Stimulated activated naive B cell treated with anti-CD40 and anti-IgM and Interleukin-4, amounts not matched to agents 10 μg/mL and 1 μg/mL and 100 μg/mL, for 72 hours (primary cell): ENCODE results near the gene CYP3A4.

Experiments used
- ATAC-seq, 2 donors: fragments of 150-1000 bp; cut with Tn5 transposase; replicated peaks; 2 replicates each; pipeline ENCODE4 v1.10.0; 2021; ENCODE audit warnings: moderate library complexity in 1 of 2
- DNase-seq: peaks from one replicate; pipeline ENCODE4 v3.0.0; 2021
- H3K27ac Mint-ChIP-seq: one replicate; pipeline ENCODE4 v1.8.0; 2022; ENCODE audit warnings: mild to moderate bottlenecking, mixed read lengths
- H3K27me3 Mint-ChIP-seq, 2 donors: one replicate each; pipeline ENCODE4 v1.8.0; 2022; ENCODE audit warnings: mixed read lengths in 2 of 2
- H3K36me3 Mint-ChIP-seq, 2 donors: one replicate each; pipeline ENCODE4 v1.8.0; 2022; ENCODE audit warnings: mixed read lengths in 2 of 2, mild to moderate bottlenecking in 1 of 2
- H3K4me1 Mint-ChIP-seq, 2 donors: one replicate each; pipeline ENCODE4 v1.8.0; 2022; ENCODE audit warnings: mixed read lengths in 2 of 2, mild to moderate bottlenecking in 1 of 2
- H3K4me3 Mint-ChIP-seq, 2 donors: one replicate each; pipeline ENCODE4 v1.8.0; 2022; ENCODE audit warnings: mild to moderate bottlenecking in 2 of 2, mixed read lengths in 2 of 2, moderate library complexity in 1 of 2
- H3K9me3 Mint-ChIP-seq, 2 donors: one replicate each; pipeline ENCODE4 v1.8.0; 2022; ENCODE audit warnings: mixed read lengths in 2 of 2, mild to moderate bottlenecking in 1 of 2

The CYP3A4 gene

DNA sequence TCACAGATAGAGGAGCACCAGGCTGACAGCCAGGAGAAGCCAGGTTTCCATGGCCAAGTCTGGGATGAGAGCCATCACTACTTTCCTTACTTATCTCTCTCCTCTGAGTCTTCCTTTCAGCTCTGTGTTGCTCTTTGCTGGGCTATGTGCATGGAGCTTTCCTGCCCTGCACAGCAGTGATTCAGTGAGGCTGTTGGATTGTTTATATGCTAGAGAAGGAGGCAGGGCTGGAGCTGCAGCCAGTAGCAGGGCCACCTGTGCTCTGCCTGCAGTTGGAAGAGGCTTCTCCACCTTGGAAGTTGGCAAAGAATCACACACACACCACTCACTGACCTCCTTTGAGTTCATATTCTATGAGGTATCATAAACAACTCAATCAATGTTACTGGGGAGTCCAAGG is at the start of gene CYP3A4:
CYP3A4 (minus strand) TSS at position 178 of the 400 bp plus-strand sequence; CDS start at position 75, 103 bp downstream.
- no peak within 1 kb of the TSS for H3K4me3 Mint-ChIP-seq
- DNase-seq (no peak), ATAC-seq (no peak)
- H3K36me3 Mint-ChIP-seq, result no peaks in the 10 kb centered on the region
- H3K27me3 Mint-ChIP-seq, result peaks cover 57 to 72% of the 10 kb centered on the region in 2 donors
- H3K4me1 Mint-ChIP-seq, result no peaks in the 10 kb centered on the region
- no peak within 1 kb of the TSS for H3K27ac Mint-ChIP-seq
- H3K9me3 Mint-ChIP-seq, result peaks cover 0 to 1% of the 10 kb centered on the region in 2 donors

DNA sequence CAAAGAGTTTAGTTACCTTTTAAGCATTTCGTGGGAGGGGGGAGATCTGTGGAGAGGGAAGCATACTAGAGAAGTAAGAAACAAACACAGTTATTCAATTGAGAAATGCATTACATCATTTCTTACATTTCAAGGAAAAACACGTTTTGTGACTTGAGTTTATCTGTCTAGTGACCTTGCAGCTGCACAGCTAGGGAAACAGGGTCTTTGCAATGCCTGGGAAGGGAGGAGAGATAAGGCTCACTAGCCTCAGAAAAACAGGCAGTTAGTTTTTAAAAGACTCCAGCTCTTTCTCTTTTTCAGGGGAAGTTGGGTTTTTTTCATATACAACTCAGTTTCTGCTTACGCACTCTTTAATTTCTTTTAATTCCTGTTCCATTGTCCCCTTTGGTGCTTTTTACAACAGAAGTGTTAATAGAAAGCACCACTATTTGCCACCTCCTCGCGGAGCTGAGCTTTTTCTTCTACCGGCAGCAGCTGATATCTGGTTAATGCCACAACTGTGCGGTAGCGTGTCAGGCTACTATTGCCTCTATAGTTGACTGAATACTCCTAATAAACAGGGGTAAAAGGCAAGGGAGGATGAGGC is 49.4 kb upstream of the CYP3A4 start:
- Mint-ChIP-seq H3K4me1 (peaks cover 3 to 8% of the 10 kb centered on the region in 2 donors), H3K27me3 (peaks cover 25 to 32% of the 10 kb centered on the region in 2 donors), H3K9me3 (no peaks in the 10 kb centered on the region), H3K36me3 (no peaks in the 10 kb centered on the region), H3K27ac (no peak overlapping the region), H3K4me3 (no peak overlapping the region)
- ATAC-seq (no peak), DNase-seq (no peak)

DNA sequence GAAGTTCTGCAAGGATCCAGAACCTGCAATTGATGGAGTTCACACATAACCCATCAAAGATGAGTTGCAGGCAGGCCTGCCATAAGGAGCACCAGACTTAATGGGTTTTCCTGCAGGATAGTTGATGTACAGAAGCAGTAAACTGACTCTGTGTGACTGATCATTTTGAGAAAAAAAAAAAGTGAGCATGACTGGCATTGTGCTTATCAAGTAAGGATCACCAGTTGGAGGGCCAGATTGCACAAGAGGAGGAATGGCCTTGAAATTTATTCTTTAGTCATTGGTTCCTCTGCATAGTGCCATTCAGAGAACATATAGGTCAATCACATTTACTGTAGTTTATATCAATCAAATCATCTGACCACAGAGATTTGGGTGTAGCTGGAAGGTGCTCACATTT is 47.6 kb upstream of the CYP3A4 start:
- Mint-ChIP-seq H3K4me3 (no peak overlapping the region), H3K27ac (no peak overlapping the region), H3K4me1 (no peaks in the 10 kb centered on the region), H3K9me3 (no peaks in the 10 kb centered on the region), H3K36me3 (no peaks in the 10 kb centered on the region), H3K27me3 (peaks cover 35 to 39% of the 10 kb centered on the region in 2 donors)
- no peak for ATAC-seq
- no peak for DNase-seq

DNA sequence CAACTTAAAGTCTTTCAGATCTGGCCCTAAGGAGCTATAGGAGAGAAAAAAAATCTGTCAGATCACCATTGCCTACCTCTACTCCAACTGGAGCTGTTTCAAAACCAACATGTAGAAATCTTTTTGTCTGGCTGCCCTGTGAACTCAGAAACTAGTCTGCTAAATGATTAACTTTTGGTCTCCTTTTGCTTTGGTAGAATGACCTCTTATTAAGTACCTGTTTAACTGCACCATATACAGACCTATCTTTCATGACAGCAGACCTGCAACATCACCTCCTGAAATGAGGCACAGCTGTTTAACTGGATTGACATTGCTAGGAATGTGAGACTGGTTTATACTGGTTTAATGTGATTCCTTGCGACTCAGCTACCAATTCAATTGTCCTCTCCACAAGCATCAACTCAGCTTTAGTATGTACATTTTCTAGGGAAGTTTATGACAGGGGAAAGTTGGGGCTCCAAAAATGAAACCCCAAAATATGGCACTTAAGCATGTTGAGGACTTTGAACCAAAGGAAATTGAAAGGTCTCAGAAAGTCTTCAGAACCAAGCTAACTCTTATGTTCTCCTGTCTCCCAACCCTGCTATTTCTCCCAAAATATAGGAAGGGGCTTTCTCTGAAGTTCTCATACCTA is 45.7 kb upstream of the CYP3A4 start:
- ATAC-seq (no peak), DNase-seq (no peak)
- Mint-ChIP-seq H3K27ac (no peak overlapping the region), H3K4me3 (no peak overlapping the region), H3K4me1 (no peaks in the 10 kb centered on the region), H3K9me3 (no peaks in the 10 kb centered on the region), H3K36me3 (no peaks in the 10 kb centered on the region), H3K27me3 (peaks cover 39 to 40% of the 10 kb centered on the region in 2 donors)

DNA sequence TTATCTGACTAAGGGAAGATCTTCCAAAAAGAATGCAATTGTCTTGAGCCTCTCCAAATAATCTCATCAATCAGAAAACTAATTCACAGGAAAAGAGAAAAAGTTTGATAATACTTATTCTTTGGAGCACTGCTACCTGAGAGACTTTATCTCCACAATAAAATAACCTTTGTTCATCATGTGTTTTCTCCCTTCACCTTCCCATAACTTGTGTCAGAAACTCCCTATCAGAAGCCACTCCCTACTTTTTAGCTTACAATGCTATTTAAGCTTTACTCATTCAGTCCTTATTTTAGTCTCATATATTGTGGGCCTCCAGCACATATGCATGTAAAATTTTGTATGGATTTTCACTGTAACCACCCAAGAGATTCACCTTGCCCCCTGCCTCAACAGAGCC is 44.8 kb upstream of the CYP3A4 start:
- Mint-ChIP-seq H3K4me1 (no peaks in the 10 kb centered on the region), H3K27me3 (peaks cover 40 to 41% of the 10 kb centered on the region in 2 donors), H3K36me3 (no peaks in the 10 kb centered on the region), H3K9me3 (no peaks in the 10 kb centered on the region), H3K27ac (no peak overlapping the region), H3K4me3 (no peak overlapping the region)
- ATAC-seq (no peak), DNase-seq (no peak)

DNA sequence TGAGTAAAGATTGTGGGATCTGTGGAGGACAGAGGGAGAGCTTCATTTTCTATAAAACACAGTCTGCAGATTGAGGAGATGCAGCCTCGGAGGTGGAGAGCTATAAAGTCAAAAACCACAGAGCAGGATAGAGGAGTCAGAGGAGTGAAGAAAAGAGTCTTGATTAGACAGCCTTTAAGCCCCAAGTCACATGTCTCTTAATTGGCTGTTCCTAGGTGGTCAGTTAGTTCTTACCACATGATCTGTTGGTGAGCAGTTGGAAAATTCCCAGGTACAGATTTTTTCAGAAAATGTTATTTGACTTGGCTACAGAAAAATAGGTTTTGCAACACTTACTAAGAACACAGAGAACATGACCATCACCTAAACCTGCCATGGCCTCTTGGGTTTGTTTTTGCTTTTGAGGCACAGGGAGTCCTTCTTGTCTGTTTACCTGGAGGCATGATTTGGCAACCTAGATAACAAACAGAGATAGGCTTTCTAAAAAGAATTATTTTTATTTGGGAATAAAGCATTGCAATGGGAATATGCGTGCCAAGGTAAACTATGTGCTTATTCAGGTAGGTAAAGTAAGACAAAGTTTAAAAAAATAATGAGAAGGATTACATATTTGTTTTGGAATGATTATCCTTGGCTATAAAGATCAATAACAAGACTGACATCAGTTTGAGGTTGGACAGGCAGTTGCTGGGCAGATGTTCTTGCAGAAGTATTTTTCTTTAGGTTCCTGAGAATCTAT is 43.2 kb upstream of the CYP3A4 start:
- Mint-ChIP-seq H3K4me1 (no peaks in the 10 kb centered on the region), H3K9me3 (no peaks in the 10 kb centered on the region), H3K4me3 (no peak overlapping the region), H3K36me3 (no peaks in the 10 kb centered on the region), H3K27ac (no peak overlapping the region), H3K27me3 (peaks cover 39 to 46% of the 10 kb centered on the region in 2 donors)
- DNase-seq (no peak), ATAC-seq (no peak)

DNA sequence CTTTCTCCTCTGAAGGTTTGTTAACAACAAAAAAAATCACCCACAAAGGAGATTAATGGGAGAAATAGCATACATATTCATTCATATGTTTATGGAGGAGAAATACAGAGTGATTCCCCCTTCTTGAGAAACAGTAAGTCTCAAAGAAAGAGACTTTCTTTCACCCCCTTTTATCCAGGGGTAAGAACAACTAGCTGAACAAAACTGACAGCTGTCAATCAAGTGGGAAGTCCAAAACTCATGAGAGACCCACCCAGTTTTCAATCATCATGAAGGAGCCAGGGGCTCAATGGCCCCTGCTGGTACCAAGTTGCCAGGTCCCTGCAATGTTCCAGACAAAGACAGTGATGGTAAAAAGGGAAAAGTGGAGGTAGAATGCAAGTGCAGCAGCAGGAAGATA is 41.9 kb upstream of the CYP3A4 start:
- DNase-seq (no peak), ATAC-seq (no peak)
- peaks cover 48% of the 10 kb centered on the region in 2 donors for H3K27me3 Mint-ChIP-seq
- H3K9me3 Mint-ChIP-seq, result no peaks in the 10 kb centered on the region
- no peaks in the 10 kb centered on the region for H3K36me3 Mint-ChIP-seq
- H3K4me3 Mint-ChIP-seq, result no peak overlapping the region
- no peaks in the 10 kb centered on the region for H3K4me1 Mint-ChIP-seq
- no peak overlapping the region for H3K27ac Mint-ChIP-seq

DNA sequence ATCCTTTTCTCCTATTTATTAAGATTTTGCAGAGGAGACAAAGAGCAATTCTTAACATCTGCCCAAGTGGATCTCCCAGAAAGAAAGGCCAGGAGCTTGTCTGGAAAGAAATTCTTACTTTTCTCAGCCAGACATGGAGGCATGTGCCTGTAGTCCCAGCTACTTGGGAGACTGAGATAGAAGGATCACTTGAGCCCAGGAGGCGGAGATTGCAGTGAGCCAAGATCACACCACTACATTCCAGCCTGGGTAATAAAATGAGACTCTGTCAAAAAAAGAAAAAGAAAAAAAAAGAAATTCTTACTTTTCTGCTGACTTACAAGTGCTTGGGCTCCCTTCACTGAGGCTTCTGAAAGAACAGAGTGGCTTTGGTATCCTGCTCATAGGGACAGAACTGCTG is 41.5 kb upstream of the CYP3A4 start:
- Mint-ChIP-seq H3K36me3 (no peaks in the 10 kb centered on the region), H3K9me3 (no peaks in the 10 kb centered on the region), H3K27ac (no peak overlapping the region), H3K4me1 (no peaks in the 10 kb centered on the region), H3K4me3 (no peak overlapping the region), H3K27me3 (peaks cover 46 to 48% of the 10 kb centered on the region in 2 donors)
- no peak for DNase-seq
- ATAC-seq, result no peak

DNA sequence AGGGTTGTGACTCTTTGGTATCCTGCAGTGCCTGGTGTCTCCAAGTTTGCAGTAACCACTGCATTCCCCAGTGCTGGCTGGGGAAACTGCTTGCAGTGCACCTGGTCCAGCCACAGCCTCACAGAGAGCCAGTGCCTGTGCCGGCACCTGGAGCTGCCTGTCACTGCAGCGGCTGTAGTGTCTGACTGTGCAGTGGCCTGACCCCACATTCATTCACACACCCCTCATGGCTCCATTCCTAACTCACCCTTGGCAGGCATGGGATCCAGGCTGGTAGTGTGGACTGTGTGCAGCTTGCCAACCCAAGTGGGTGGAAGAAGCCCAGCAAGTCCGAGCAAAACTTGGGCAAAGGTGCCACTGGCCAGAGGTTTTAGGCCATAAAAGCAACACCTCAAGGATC is 40.1 kb upstream of the CYP3A4 start:
- Mint-ChIP-seq H3K4me1 (no peaks in the 10 kb centered on the region), H3K9me3 (no peaks in the 10 kb centered on the region), H3K27me3 (peaks cover 45 to 49% of the 10 kb centered on the region in 2 donors), H3K4me3 (no peak overlapping the region), H3K36me3 (no peaks in the 10 kb centered on the region), H3K27ac (no peak overlapping the region)
- DNase-seq, result no peak
- no peak for ATAC-seq

DNA sequence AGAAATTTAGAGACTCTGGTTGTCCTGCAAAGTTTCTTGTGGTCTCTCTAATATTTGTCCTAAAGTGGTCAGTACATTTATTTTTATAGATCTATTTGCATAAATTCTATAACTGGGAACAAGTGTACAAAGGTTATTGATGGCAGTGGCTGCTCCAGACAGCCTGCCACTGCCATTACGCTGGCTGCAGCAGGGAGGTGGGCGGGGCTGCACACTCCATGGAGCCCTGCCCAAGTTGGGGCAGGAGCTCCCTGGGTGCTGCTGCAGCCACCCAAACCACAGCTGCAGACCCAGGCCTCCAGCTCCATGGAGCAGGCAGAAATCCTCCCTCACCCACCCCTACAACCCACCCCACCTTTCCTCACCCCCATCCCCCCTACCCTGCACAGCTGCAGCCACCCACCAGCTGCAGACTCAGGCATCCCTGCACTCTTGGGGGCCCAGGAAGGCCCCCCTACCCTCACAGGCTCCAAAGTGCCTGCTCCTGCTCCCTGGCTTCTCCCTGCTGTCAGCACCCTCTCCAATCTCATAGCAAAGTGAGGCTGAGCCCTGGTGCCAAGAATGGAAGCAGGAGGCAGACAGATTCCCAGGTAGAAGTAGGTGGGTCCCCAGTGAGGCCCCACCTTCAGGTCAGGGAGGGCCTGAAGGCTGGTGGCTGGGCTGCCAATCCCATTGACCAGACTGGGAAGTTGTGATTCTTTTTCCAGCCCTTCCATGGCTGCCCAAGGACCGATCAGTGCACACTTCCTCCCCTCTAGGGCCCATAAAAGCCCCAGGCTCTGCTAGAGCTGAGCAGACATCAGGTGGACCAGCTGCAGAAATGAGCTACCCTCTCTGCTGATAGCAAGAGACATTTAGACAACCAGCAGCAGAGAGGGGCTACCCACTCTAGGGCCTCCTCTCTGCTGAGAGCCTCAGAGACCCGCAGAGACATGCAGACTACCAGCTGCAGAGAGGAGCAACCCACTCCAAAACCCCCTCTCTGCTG is 39.0 kb upstream of the CYP3A4 start:
- Mint-ChIP-seq H3K4me1 (no peaks in the 10 kb centered on the region), H3K9me3 (no peaks in the 10 kb centered on the region), H3K27me3 (peaks cover 43 to 47% of the 10 kb centered on the region in 2 donors), H3K4me3 (no peak overlapping the region), H3K36me3 (no peaks in the 10 kb centered on the region), H3K27ac (no peak overlapping the region)
- no peak for DNase-seq
- ATAC-seq, result no peak

DNA sequence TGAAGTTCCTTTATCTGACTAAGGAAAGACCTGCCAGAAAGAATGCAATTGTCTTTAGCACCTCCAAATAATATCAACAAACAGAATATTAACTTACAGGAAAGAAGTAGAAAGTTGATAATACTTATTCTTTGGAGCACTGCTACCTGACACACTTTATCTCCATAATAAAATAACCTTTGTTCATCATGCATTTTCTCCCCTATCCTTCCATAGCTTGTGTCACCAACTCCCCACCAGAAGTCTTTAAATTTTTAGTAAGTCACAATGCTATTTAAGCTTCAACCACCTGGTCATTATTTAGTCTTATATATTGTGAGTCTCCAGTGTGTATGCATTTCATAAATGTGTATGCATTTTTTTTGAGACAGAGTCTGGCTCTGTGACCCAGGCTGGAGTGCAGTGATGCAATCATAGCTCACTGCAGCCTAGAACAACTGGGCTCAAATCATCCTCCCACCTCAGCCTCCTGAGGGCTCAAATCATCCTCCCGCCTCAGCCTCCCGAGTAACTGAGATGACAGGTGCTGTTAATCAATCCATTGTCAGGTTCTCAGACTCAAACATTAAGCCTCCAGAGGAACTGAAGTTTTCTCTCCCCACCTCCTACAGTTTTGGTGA is 36.5 kb upstream of the CYP3A4 start:
- Mint-ChIP-seq H3K4me3 (no peak overlapping the region), H3K4me1 (no peaks in the 10 kb centered on the region), H3K36me3 (no peaks in the 10 kb centered on the region), H3K27me3 (peaks cover 42 to 51% of the 10 kb centered on the region in 2 donors), H3K9me3 (no peaks in the 10 kb centered on the region), H3K27ac (no peak overlapping the region)
- DNase-seq (no peak), ATAC-seq (no peak)

DNA sequence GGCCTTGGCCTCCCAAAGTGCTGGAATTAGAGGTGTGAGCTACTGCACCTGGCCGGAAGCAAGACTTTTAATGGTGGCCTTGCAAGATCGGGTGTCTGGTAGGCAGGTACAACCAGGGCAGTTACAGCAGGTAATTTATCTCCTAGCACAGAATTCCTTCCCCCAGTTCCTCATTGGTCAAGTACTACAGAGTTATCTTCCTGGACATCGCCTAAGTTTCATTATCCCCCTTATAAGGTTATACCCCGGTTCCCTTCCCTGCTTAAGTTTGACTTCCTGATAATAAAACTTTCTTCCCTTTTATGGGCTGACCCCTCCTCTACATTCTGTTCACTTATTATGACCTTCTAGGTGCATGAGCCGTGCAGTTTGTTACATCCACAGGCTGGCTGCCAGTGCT is 24.8 kb upstream of the CYP3A4 start:
- no peak for ATAC-seq
- no peaks in the 10 kb centered on the region for H3K4me1 Mint-ChIP-seq

DNA sequence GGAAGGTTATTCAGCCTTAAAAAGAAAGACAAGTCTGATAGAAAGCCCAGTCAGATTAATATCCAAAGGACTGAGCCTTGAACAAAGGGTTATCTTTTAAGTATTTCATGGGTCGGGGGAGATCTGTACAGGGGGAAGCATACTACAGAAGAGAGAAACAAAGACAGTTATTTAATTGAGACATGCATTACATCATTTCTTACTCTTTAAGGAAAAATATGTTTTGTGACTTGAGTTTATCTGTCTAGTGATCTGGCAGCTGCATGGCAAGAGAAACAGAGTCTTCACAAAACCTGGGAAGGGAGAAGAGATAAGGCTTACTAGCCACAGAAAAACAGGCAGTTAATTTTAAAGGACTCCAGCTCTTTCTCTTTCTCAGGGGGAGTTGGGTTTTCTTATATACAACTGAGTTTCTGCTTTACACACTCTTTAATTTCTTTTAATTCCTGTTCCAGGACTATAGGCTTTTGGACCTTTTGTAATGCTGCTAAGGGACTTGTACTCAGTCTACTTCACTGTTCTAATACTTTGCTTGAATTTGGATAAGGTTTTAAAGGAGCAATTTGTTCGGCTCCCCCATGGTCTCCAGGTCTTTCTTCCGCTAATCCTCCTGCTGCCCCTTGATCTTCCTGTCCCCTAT is 23.0 kb upstream of the CYP3A4 start:
- DNase-seq, result no peak
- H3K9me3 Mint-ChIP-seq, result peaks cover 5 to 10% of the 10 kb centered on the region in 2 donors
- H3K27ac Mint-ChIP-seq, result no peak overlapping the region
- H3K27me3 Mint-ChIP-seq, result peaks cover 47 to 55% of the 10 kb centered on the region in 2 donors
- ATAC-seq, result no peak
- no peaks in the 10 kb centered on the region for H3K4me1 Mint-ChIP-seq
- H3K36me3 Mint-ChIP-seq, result no peaks in the 10 kb centered on the region
- no peak overlapping the region for H3K4me3 Mint-ChIP-seq

More for the DNA sequence above, 24.8 kb upstream of the CYP3A4 start:
- no peak for DNase-seq
- Mint-ChIP-seq H3K4me3 (no peak overlapping the region), H3K9me3 (peaks cover 5 to 8% of the 10 kb centered on the region in 2 donors), H3K27ac (no peak overlapping the region), H3K27me3 (peaks cover 30 to 45% of the 10 kb centered on the region in 2 donors), H3K36me3 (no peaks in the 10 kb centered on the region)
